ENCODE measurements around the gene ZNF598. TPM values are rescaled to one million over a fixed set of nuclear protein-coding genes. Genes with fewer than 3 reads are reported as not detected.

The ZNF598 gene
- total and polyA plus RNA-seq, 2 of the 13 experiments (the other 11 are each of a cell fraction or from before 2014, with no cell fraction given): 13.5 to 14.2 TPM

GRCh38 chr16:1959269-1960039 lies 50.2 kb downstream of the ZNF598 start, which contains the start of gene NDUFB10 (continued):
- TF ChIP-seq, protein P1, sequence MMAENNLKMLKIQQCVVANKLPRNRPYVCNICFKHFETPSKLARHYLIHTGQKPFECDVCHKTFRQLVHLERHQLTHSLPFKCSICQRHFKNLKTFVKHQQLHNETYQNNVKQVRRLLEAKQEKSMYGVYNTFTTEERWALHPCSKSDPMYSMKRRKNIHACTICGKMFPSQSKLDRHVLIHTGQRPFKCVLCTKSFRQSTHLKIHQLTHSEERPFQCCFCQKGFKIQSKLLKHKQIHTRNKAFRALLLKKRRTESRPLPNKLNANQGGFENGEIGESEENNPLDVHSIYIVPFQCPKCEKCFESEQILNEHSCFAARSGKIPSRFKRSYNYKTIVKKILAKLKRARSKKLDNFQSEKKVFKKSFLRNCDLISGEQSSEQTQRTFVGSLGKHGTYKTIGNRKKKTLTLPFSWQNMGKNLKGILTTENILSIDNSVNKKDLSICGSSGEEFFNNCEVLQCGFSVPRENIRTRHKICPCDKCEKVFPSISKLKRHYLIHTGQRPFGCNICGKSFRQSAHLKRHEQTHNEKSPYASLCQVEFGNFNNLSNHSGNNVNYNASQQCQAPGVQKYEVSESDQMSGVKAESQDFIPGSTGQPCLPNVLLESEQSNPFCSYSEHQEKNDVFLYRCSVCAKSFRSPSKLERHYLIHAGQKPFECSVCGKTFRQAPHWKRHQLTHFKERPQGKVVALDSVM (CRISPR knock-in tag; IDR thresholded peaks at IDR 0.05): peak; percentile 99
- TF ChIP-seq SSRP1 (CRISPR knock-in tag; IDR thresholded peaks at IDR 0.05) (no peak), ZXDC (CRISPR knock-in tag; IDR thresholded peaks at IDR 0.05) (peak; percentile 55; the same call in 1 of the 2 replicates), TFAP4 (IDR thresholded peaks at IDR 0.05; ENCODE audit: borderline replicate concordance, low read depth) (peak; percentile 74; the same call in 1 of the 2 replicates), ZBTB38 (CRISPR knock-in tag; IDR thresholded peaks at IDR 0.05) (peak; percentile 85), ZNF256 (CRISPR knock-in tag; conservative IDR thresholded peaks at IDR 0.05) (no peak), ZNF879 (CRISPR knock-in tag; IDR thresholded peaks at IDR 0.05) (no peak), ZNF251 (CRISPR knock-in tag; IDR thresholded peaks at IDR 0.05) (no peak), TGIF2 (CRISPR knock-in tag; IDR thresholded peaks at IDR 0.05) (peak; percentile 65; the same call in 1 of the 2 replicates), MEF2D (CRISPR knock-in tag; IDR thresholded peaks at IDR 0.05) (0 out of 2 replicates have a peak, but pooled peaks have one; percentile 25), ZNF205 (CRISPR knock-in tag; IDR thresholded peaks at IDR 0.05) (0 out of 2 replicates have a peak, but pooled peaks have one; percentile 64), SNRNP70 (IDR thresholded peaks at IDR 0.05; ENCODE audit: low read depth, low read length) (no peak), CBX1 (IDR thresholded peaks at IDR 0.05; ENCODE audit: low read depth) (peak; percentile 25), SRF (IDR thresholded peaks at IDR 0.05; ENCODE audit: low read depth, low read length) (0 out of 2 replicates have a peak, but pooled peaks have one; percentile 5), DR1 (CRISPR knock-in tag; IDR thresholded peaks at IDR 0.05) (no peak), LBX2 (CRISPR knock-in tag; IDR thresholded peaks at IDR 0.05; ENCODE audit: borderline replicate concordance) (0 out of 2 replicates have a peak, but pooled peaks have one; percentile 69), DPF2 (CRISPR knock-in tag; IDR thresholded peaks at IDR 0.05; ENCODE audit: borderline replicate concordance, low read depth) (no peak), NR2F1 (CRISPR knock-in tag; IDR thresholded peaks at IDR 0.05) (no peak; a peak in 1 of 4 replicates), AKAP8 (CRISPR knock-in tag; IDR thresholded peaks at IDR 0.05) (peak; percentile 59; the same call in 1 of the 2 replicates), ZFP41 (CRISPR knock-in tag; IDR thresholded peaks at IDR 0.05; ENCODE audit: borderline replicate concordance) (no peak), ZNF143 (CRISPR knock-in tag; IDR thresholded peaks at IDR 0.05) (peak; percentile 97)
- TF ChIP-seq, protein P2, sequence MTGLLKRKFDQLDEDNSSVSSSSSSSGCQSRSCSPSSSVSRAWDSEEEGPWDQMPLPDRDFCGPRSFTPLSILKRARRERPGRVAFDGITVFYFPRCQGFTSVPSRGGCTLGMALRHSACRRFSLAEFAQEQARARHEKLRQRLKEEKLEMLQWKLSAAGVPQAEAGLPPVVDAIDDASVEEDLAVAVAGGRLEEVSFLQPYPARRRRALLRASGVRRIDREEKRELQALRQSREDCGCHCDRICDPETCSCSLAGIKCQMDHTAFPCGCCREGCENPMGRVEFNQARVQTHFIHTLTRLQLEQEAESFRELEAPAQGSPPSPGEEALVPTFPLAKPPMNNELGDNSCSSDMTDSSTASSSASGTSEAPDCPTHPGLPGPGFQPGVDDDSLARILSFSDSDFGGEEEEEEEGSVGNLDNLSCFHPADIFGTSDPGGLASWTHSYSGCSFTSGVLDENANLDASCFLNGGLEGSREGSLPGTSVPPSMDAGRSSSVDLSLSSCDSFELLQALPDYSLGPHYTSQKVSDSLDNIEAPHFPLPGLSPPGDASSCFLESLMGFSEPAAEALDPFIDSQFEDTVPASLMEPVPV (CRISPR knock-in tag; IDR thresholded peaks at IDR 0.05): peak; percentile 47; the same call in 1 of the 2 replicates

Data from HepG2 (cell line).